Gastroesophageal sphincter (tissue), 4 donors: ENCODE data around the gene NBEA. TPM values are rescaled to one million over a fixed set of nuclear protein-coding genes. Genes with fewer than 3 reads are reported as not detected.
"Not testable (repeated sequence)": the region's sequence is repeated elsewhere in the genome, so short reads cannot be mapped to it uniquely, and the experiment has no call there.

Source experiments
- ATAC-seq: fragments of 150-250 bp; one replicate; pipeline ENCODE4 v1.9.1; 2016; ENCODE audit warnings: mild to moderate bottlenecking, moderate library complexity
- H3K27ac ChIP-seq, 4 donors: fragments of 200-600 bp; sonication (generic) in 3 of 4; 1 replicate in 3 of 4; 2 replicates in 1 of 4; pipeline ENCODE4 v1.5.1; 2016 to 2019
- H3K27me3 ChIP-seq: fragments of 200-600 bp; sonication (generic); one replicate; pipeline ENCODE4 v1.5.1; 2019
- H3K36me3 ChIP-seq, 2 donors: fragments of 200-600 bp; sonication (generic); one replicate each; pipeline ENCODE4 v1.5.1; 2019; ENCODE audit warnings: control low read depth in 1 of 2
- H3K4me1 ChIP-seq, 3 donors: fragments of 200-600 bp; sonication (generic); 1 replicate in 2 of 3; 2 replicates in 1 of 3; pipeline ENCODE4 v1.5.1; 2016 to 2019; ENCODE audit warnings: control low read depth in 2 of 3
- H3K4me3 ChIP-seq, 2 donors: fragments of 200-600 bp; sonication (generic); one replicate each; pipeline ENCODE4 v1.5.1; 2019; ENCODE audit warnings: mild to moderate bottlenecking in 1 of 2, moderate library complexity in 1 of 2
- H3K9me3 ChIP-seq, 3 donors: fragments of 200-600 bp; sonication (generic); one replicate each; pipeline ENCODE4 v1.5.1; 2017 to 2019; ENCODE audit warnings: control low read depth in 2 of 3
- EP300 ChIP-seq: sonication (generic); formaldehyde crosslinking; IDR thresholded peaks from one replicate; pipeline ENCODE4 v1.6.1; 2017; ENCODE audit warnings: antibody characterized with exemption, mild to moderate bottlenecking
- POLR2A ChIP-seq, 2 donors: fragments of 450-650 bp; IDR thresholded peaks; one replicate each; pipeline ENCODE4 v1.6.1; 2017; ENCODE audit warnings: antibody characterized with exemption in 2 of 2, mild to moderate bottlenecking in 2 of 2, moderate library complexity in 1 of 2
- POLR2AphosphoS5 ChIP-seq: sonication (generic); formaldehyde crosslinking; IDR thresholded peaks from one replicate; pipeline ENCODE4 v1.6.1; 2017; ENCODE audit warnings: antibody characterized with exemption
- WGBS, 2 donors: methylation state at CpG; one replicate each; pipeline ENCODE4 v1.1.5; 2018; ENCODE audit warnings: low coverage in 1 of 2; 5-methylcytosine and 5-hydroxymethylcytosine counted together
- total RNA-seq, 4 donors: library from RNA; depleted of rRNA; stranded (reverse); fragments of >200 nt; gene quantifications; one replicate each; pipeline ENCODE4 v1.1.0, GENCODE V29; 2016
- TF ChIP-seq, protein P1 (sequence below), 4 experiments: fragments of 200-600 bp in 2 of 4; fragments of 450-650 bp in 2 of 4; sonication (generic) in 1 of 4; IDR thresholded peaks; one replicate each; pipeline ENCODE4 v1.5.1; 2017 to 2019; ENCODE audit warnings: antibody characterized with exemption in 4 of 4, mild to moderate bottlenecking in 2 of 4, moderate library complexity in 2 of 4

The NBEA gene
- total RNA-seq, 4 donors from 2014 or later: 24.8 to 52.1 (median 35.4) TPM

DNA sequence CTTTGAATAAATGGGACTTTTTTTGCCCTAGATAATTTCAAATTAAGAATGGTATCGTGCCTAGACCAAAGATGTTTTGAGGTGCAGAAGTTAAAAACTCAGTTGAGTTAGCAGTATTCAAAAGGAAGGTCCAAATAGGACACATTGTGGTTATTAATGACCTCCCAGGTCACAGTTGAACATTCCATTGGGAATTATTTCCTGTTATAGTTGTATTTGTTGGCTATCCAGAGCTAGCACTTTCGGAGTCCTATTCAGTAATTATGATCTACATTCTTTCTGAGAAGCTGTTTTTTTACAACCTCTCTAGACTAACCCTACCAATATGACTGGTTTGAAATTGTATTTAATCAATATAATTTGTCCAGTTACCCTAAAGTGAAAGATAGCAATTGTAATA lies 450.7 kb downstream of the NBEA start:
- Histone ChIP-seq H3K4me1 (peaks cover 0 to 15% (median 0%) of the 10 kb centered on the region in 3 donors), H3K36me3 (no peaks in the 10 kb centered on the region), H3K4me3 (no peak overlapping the region), H3K27me3 (no peaks in the 10 kb centered on the region), H3K9me3 (no peaks in the 10 kb centered on the region), H3K27ac (no peak overlapping the region)
- no peak for ATAC-seq
- TF ChIP-seq EP300: no peak
- no peak for TF ChIP-seq POLR2A (IDR thresholded peaks at IDR 0.05)
- TF ChIP-seq POLR2AphosphoS5: no peak
- TF ChIP-seq, protein P1, sequence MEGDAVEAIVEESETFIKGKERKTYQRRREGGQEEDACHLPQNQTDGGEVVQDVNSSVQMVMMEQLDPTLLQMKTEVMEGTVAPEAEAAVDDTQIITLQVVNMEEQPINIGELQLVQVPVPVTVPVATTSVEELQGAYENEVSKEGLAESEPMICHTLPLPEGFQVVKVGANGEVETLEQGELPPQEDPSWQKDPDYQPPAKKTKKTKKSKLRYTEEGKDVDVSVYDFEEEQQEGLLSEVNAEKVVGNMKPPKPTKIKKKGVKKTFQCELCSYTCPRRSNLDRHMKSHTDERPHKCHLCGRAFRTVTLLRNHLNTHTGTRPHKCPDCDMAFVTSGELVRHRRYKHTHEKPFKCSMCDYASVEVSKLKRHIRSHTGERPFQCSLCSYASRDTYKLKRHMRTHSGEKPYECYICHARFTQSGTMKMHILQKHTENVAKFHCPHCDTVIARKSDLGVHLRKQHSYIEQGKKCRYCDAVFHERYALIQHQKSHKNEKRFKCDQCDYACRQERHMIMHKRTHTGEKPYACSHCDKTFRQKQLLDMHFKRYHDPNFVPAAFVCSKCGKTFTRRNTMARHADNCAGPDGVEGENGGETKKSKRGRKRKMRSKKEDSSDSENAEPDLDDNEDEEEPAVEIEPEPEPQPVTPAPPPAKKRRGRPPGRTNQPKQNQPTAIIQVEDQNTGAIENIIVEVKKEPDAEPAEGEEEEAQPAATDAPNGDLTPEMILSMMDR (IDR thresholded peaks at IDR 0.05): no peak
- 67 to 69% methylated on average over 2 of the region's 2 CpGs for WGBS, 2 donors

DNA sequence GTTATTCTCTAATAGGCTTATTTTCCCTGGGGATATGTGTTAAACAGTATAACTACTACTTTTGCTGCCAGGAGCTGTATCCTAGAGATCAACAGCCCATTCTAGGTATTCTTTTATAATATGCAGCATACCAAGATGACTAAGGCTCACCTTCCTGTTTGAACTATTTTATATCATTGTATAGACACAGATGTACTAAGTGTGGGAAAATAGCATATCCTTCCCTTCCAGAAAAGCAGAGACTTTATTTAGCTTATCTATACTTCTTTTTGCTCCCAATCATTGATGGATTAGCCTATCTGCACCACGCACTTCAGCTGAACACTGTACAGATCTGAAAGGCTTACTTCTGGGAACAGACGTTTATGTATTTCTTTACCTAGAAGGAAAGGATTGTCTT lies 451.8 kb downstream of the NBEA start:
- no peak for ATAC-seq
- H3K9me3 ChIP-seq: peaks cover 0 to 7% (median 0%) of the 10 kb centered on the region in 3 donors
- TF ChIP-seq EP300: no peak
- TF ChIP-seq POLR2AphosphoS5: no peak
- TF ChIP-seq, protein P1 (IDR thresholded peaks at IDR 0.05): no peak
- TF ChIP-seq POLR2A (IDR thresholded peaks at IDR 0.05): no peak
- peaks cover 0 to 7% (median 0%) of the 10 kb centered on the region in 3 donors for H3K4me1 ChIP-seq
- H3K4me3 ChIP-seq: no peak overlapping the region
- H3K36me3 ChIP-seq: no peaks in the 10 kb centered on the region
- no peak overlapping the region for H3K27ac ChIP-seq
- no peaks in the 10 kb centered on the region for H3K27me3 ChIP-seq
- WGBS, 2 donors: 58% methylated on average over 2 of the region's 2 CpGs; no CpG with 5 or more reads in 1 of the 2 donors

DNA sequence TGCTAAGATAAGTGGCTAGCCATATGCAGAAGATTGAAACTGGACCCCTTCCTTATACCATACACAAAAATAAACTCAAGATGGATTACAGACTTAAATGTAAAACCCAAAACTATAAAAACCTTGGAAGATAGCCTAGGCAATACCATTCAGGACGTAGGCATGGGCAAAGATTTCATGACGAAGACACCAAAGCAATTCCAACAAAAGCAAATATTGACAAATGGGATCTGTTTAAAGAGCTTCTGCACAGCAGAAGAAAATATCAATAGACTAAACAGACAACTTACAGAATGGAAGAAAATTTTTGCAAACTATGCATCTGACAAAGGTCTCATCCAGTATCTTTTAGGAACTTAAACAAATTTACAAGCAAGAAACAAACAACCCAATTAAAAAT lies 466.2 kb downstream of the NBEA start:
- 94 to 95% methylated on average over 2 of the region's 2 CpGs for WGBS, 2 donors

DNA sequence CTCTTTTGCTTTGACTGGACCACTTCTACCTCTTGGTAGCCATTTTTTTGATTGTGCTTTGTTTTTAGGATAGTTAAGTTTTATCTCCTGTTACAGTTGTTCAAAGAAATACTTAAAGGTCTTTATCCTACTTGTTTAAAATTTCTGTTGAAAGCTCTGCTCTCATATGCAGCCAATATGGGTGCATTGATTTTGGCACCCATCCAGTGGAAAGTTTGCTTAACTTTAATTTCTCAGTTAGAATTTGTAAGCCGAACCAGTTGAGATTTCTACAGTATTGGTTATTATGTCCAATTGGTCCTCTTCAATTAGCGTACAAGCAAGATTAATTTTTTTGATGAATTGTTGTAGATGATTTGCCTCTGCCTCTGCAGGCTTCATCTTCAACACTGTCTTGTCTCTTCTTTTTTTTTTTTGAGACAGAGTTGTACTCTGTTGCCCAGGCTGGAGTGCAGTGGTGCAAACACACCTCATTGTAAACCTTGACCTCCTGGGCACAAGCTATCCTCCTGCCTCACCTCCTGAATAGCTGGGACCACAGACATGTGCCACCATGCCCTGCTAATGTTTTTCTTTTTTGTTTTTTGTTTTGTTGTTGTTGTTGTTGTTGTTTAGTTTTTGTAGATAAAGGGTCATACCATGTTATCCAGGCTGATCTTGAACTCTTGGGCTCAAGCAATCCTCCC lies 469.1 kb downstream of the NBEA start:
- H3K27me3 ChIP-seq: no peaks in the 10 kb centered on the region
- TF ChIP-seq POLR2A (IDR thresholded peaks at IDR 0.05): no peak
- no peak for TF ChIP-seq POLR2AphosphoS5
- TF ChIP-seq, protein P1 (IDR thresholded peaks at IDR 0.05): no peak
- no peak for TF ChIP-seq EP300
- WGBS, 2 donors: 17 to 96% methylated on average over 1 to 2 of the region's 2 CpGs

More for the DNA sequence above, 466.2 kb downstream of the NBEA start:
- not testable (repeated sequence) for H3K27me3 ChIP-seq, H3K4me3 ChIP-seq, H3K36me3 ChIP-seq, H3K27ac ChIP-seq, H3K4me1 ChIP-seq, H3K9me3 ChIP-seq, ATAC-seq

DNA sequence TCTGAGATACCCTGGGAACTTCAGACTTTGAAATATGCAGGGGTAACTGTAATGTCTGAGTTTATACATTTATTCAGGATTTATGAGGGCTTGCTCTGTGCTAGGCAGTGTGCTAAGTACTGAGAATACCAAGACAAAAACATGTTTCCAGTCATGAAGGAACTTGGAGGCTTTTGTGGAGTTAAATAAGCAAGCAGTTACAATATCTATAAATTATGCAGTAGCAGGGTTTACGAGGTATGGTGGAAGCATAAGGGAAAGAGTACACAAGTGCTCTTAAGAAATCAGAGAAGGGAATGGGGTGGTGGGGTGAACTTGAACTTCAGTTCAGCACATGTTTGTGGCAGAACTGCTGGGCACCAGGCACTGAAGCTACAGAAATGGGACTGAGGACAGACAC lies 506.4 kb downstream of the NBEA start:
- no peak for TF ChIP-seq POLR2A (IDR thresholded peaks at IDR 0.05)
- TF ChIP-seq, protein P1 (IDR thresholded peaks at IDR 0.05): no peak
- no peak for TF ChIP-seq POLR2AphosphoS5
- TF ChIP-seq EP300: no peak
- Histone ChIP-seq H3K4me1 (no peaks in the 10 kb centered on the region), H3K4me3 (no peak overlapping the region), H3K27me3 (no peaks in the 10 kb centered on the region), H3K27ac (no peak overlapping the region), H3K9me3 (no peaks in the 10 kb centered on the region), H3K36me3 (peaks cover 0 to 9% of the 10 kb centered on the region in 2 donors)
- 75 to 81% methylated on average over 1 of the region's 1 CpG for WGBS, 2 donors
- ATAC-seq: no peak

More for the DNA sequence above, 469.1 kb downstream of the NBEA start:
- ATAC-seq: no peak
- Histone ChIP-seq H3K4me1 (no peaks in the 10 kb centered on the region), H3K36me3 (no peaks in the 10 kb centered on the region), H3K4me3 (no peak overlapping the region), H3K9me3 (no peaks in the 10 kb centered on the region), H3K27ac (no peak overlapping the region)
